HepG2 (cell line): ENCODE results near the gene ABCB8.
A peak's percentile ranks its signal among the peaks of the same experiment; 100 is the strongest.

ENCODE experiments used
- EP300 ChIP-seq, 3 experiments: sonication (generic) in 1 of 3; formaldehyde crosslinking in 1 of 3; IDR thresholded peaks; 2 replicates each; pipeline versions ENCODE4 v1.5.1 to v1.6.1; 2011 to 2020; ENCODE audit warnings: low read depth in 2 of 3, low read length in 2 of 3, borderline replicate concordance in 1 of 3, improper control_type of control experiment in 1 of 3, mild to moderate bottlenecking in 1 of 3, missing genetic modification reagents in 1 of 3, moderate library complexity in 1 of 3
- JDP2 ChIP-seq: sonication (generic); formaldehyde crosslinking; IDR thresholded peaks from 2 replicates; pipeline ENCODE4 v1.8.1; 2022; ENCODE audit warnings: missing genetic modification reagents, borderline replicate concordance
- MAFF ChIP-seq: IDR thresholded peaks from 2 replicates; pipeline ENCODE4 v1.6.1; 2011; ENCODE audit warnings: low read depth, low read length, improper control_type of control experiment
- MTA1 ChIP-seq: sonication (generic); formaldehyde crosslinking; IDR thresholded peaks from 2 replicates; pipeline ENCODE4 v1.4.0; 2020; ENCODE audit warnings: missing genetic modification reagents, mild to moderate bottlenecking, borderline replicate concordance
- POLR2AphosphoS5 ChIP-seq: IDR thresholded peaks from 2 replicates; pipeline ENCODE4 v1.6.1; 2012; ENCODE audit warnings: low read depth, low read length
- RFX5 ChIP-seq: IDR thresholded peaks from 2 replicates; pipeline ENCODE4 v1.6.1; 2011; ENCODE audit warnings: low read depth, low read length, improper control_type of control experiment
- SPEN ChIP-seq: sonication (generic); formaldehyde crosslinking; IDR thresholded peaks from 2 replicates; pipeline ENCODE4 v1.5.1; 2020; ENCODE audit warnings: low read depth, mild to moderate bottlenecking, missing genetic modification reagents
- U2AF1 ChIP-seq: fragments of 200-400 bp; formaldehyde crosslinking; optimal IDR thresholded peaks from 2 replicates; pipeline ENCODE3; 2017; ENCODE audit warnings: mild to moderate bottlenecking, low read depth, low read length
- ZNF672 ChIP-seq: sonication (generic); formaldehyde crosslinking; IDR thresholded peaks from 2 replicates; pipeline ENCODE4 v1.8.1; 2022; ENCODE audit warnings: missing genetic modification reagents

DNA sequence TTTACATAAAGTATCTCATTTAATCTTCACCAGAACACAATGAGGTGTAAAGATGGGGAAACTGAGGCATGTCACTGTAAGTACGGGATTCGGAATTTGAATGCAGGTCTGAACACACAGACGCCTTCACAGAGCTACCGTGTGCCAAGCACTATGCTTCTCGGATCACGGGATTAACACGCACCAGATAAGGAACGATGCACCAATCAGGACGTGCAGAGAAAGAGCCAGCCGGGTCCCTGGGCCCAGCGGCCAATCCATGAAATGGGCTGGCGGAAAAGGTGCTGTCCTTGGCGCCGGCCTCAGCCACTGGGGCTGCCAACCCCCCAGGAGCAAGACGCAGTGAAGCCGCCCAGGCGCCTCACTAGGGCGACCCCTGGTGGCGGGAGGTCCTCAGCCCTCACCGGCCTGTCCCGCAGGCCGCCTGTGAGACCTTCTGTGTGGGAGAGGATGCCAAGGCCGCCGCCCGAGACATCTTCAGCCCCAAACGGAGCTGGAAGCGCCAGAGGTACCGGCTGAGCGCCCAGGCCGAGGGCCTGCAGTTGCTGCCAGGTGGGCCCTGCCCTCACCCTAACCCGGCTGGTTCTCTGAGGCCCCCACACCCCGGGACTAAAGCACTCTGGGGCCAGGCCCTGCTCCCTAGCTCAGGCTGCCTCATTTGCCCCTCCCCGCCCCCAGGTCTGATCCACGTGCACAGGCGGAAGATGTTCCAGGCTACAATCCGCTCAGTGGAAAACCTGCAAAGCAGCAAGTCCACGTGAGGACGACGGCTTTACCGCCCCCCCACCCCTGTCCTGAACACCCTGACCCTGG lies 19.5 kb upstream of the ABCB8 start:
- no peak for TF ChIP-seq U2AF1
- peak; percentile 54; the same call in 1 of the 2 replicates for TF ChIP-seq MTA1
- TF ChIP-seq ZNF672 (CRISPR knock-in tag), result no peak
- no peak for TF ChIP-seq POLR2AphosphoS5
- TF ChIP-seq EP300 (IDR thresholded peaks at IDR 0.05; ENCODE audit: low read depth in 2 of 2, low read length in 2 of 2), result no peak
- TF ChIP-seq EP300 (CRISPR knock-in tag; IDR thresholded peaks at IDR 0.05; ENCODE audit: borderline replicate concordance), result no peak
- no peak for TF ChIP-seq SPEN (CRISPR knock-in tag)
- no peak for TF ChIP-seq MAFF
- TF ChIP-seq RFX5, result no peak
- no peak for TF ChIP-seq JDP2 (CRISPR knock-in tag)
